ENCODE data around the gene CNPY4. TPM values are rescaled to one million over a fixed set of nuclear protein-coding genes. Genes with fewer than 3 reads are reported as not detected.

Gene CNPY4
- total RNA-seq, 1 experiment from 2014 or later: 10.4 TPM

DNA sequence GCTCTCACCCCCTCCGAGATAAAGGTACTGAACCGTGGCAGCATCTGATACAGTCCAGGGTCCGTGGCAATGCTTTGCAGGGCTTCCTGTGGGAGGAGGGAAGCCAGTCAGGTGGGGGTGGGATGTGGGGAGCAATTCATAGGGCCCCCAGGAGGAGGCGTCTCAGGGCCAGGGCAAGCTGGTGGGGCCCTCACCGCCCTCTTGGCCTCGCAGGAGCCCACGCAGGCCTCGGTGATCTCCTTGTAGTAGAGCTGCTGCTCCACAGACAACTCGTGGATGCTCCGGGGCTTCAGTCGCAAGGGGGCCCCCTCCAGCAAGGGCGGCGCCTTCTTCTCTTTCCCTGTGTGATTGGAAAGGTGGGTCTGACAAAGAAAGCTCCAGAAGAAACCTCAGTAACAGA, 7.5 kb upstream of the CNPY4 start:
- H3K14ac ChIP-seq (ENCODE audit: insufficient read depth, low read length): no peak overlapping the region
- no peak overlapping the region for H4K91ac ChIP-seq (ENCODE audit: insufficient read length, low read depth, low read length)
- no peaks in the 10 kb centered on the region for H3K23me2 ChIP-seq (ENCODE audit: insufficient read length, low read depth, low read length, poor library complexity, severe bottlenecking)
- no peaks in the 10 kb centered on the region for H3K27me3 Mint-ChIP-seq (ENCODE audit: low read depth)
- peaks cover 52 to 79% (median 75%) of the 10 kb centered on the region in 3 experiments for H3K36me3 Mint-ChIP-seq (ENCODE audit: insufficient read depth in 1 of 3, low read depth in 3 of 3)
- H3K4me2 ChIP-seq (ENCODE audit: insufficient read depth, insufficient read length, low read length): no peak overlapping the region
- no peak overlapping the region for H4K8ac ChIP-seq (replicated peaks; ENCODE audit: insufficient read length, low read depth, low read length)
- no peak overlapping the region for H4K5ac ChIP-seq (ENCODE audit: insufficient read length, low read depth, low read length)
- H3K4ac ChIP-seq (ENCODE audit: low read depth, low read length): no peak overlapping the region
- DNase-seq: no peak
- no peaks in the 10 kb centered on the region for H3K9me3 Mint-ChIP-seq
- WGBS (ENCODE audit: extremely low coverage, insufficient read length, low lambda C conversion rate): no CpG with 5 or more reads among the region's 13 CpGs
- no peak overlapping the region for H3K4me3 Mint-ChIP-seq
- H4K20me1 ChIP-seq (ENCODE audit: control insufficient read depth, insufficient read depth, insufficient read length): no peaks in the 10 kb centered on the region
- no peak overlapping the region for H2BK120ac ChIP-seq (ENCODE audit: low read depth, low read length, poor library complexity, severe bottlenecking)
- H3K79me1 ChIP-seq (ENCODE audit: insufficient read depth, low read depth, low read length, poor library complexity, severe bottlenecking): no peaks in the 10 kb centered on the region
- no peaks in the 10 kb centered on the region for H3K27me3 ChIP-seq (ENCODE audit: insufficient read depth, low read length)
- no peak overlapping the region for H2BK20ac ChIP-seq (ENCODE audit: low read depth, low read length, poor library complexity, severe bottlenecking)
- no peak overlapping the region for H3K23ac ChIP-seq (ENCODE audit: insufficient read length, low read depth, low read length)
- no peak overlapping the region for H2BK12ac ChIP-seq (ENCODE audit: insufficient read length, low read depth, low read length)
- no peak overlapping the region for H3K27ac Mint-ChIP-seq
- H2AK5ac ChIP-seq (ENCODE audit: insufficient read length, low read length): no peak overlapping the region
- H3K56ac ChIP-seq (ENCODE audit: insufficient read length, low read depth, low read length): no peak overlapping the region
- no peaks in the 10 kb centered on the region for H3K4me1 ChIP-seq (ENCODE audit: insufficient read depth, low read length)
- no peak overlapping the region for H3K27ac ChIP-seq (ENCODE audit: insufficient read length, low read depth, low read length)
- 0 out of 4 replicates have a peak, but pooled peaks cover 0 to 3% of the 10 kb centered on the region in 2 experiments for H3K4me1 Mint-ChIP-seq
- no peak overlapping the region for H2AFZ ChIP-seq (ENCODE audit: low read length)
- no peaks in the 10 kb centered on the region for H3K9me3 ChIP-seq (ENCODE audit: control insufficient read depth, low read depth, low read length)
- no peak overlapping the region for H2BK5ac ChIP-seq (ENCODE audit: insufficient read length, low read length)
- H2BK15ac ChIP-seq (ENCODE audit: low read depth, low read length): no peak overlapping the region
- no peak overlapping the region for H3K18ac ChIP-seq (ENCODE audit: insufficient read length, low read depth, low read length)
- H3K9ac ChIP-seq (ENCODE audit: extremely low read depth, insufficient read length, low read length): no peak overlapping the region
- H3T11ph ChIP-seq (ENCODE audit: low read length): no peak overlapping the region
- H3K79me2 ChIP-seq (ENCODE audit: insufficient read depth, low read length): no peaks in the 10 kb centered on the region
- TF ChIP-seq, protein P1, sequence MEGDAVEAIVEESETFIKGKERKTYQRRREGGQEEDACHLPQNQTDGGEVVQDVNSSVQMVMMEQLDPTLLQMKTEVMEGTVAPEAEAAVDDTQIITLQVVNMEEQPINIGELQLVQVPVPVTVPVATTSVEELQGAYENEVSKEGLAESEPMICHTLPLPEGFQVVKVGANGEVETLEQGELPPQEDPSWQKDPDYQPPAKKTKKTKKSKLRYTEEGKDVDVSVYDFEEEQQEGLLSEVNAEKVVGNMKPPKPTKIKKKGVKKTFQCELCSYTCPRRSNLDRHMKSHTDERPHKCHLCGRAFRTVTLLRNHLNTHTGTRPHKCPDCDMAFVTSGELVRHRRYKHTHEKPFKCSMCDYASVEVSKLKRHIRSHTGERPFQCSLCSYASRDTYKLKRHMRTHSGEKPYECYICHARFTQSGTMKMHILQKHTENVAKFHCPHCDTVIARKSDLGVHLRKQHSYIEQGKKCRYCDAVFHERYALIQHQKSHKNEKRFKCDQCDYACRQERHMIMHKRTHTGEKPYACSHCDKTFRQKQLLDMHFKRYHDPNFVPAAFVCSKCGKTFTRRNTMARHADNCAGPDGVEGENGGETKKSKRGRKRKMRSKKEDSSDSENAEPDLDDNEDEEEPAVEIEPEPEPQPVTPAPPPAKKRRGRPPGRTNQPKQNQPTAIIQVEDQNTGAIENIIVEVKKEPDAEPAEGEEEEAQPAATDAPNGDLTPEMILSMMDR (conservative IDR thresholded peaks at IDR 0.05): no peak

Measured in H9 (cell line).